Muscle layer of colon (tissue), 2 donors: ENCODE data around the gene SNX32.

Experiments used
- H3K27ac ChIP-seq: one replicate; pipeline ENCODE4 v1.7.0; 2013; ENCODE audit warnings: low read depth, mild to moderate bottlenecking, low read length, moderate library complexity
- H3K27me3 ChIP-seq, 2 donors: one replicate each; pipeline ENCODE4 v1.7.0; 2013; ENCODE audit warnings: low read length in 2 of 2, mild to moderate bottlenecking in 2 of 2; ENCODE audit not compliant: insufficient read depth in 2 of 2, control insufficient read depth in 1 of 2
- H3K36me3 ChIP-seq: one replicate; pipeline ENCODE4 v1.7.0; 2013; ENCODE audit warnings: mild to moderate bottlenecking, low read length; ENCODE audit not compliant: insufficient read depth
- H3K4me1 ChIP-seq: one replicate; pipeline ENCODE4 v1.7.0; 2013; ENCODE audit warnings: mild to moderate bottlenecking, low read length; ENCODE audit not compliant: insufficient read depth
- H3K4me3 ChIP-seq, 2 donors: one replicate each; pipeline ENCODE4 v1.7.0; 2013; ENCODE audit warnings: low read length in 2 of 2, low read depth in 1 of 2, mild to moderate bottlenecking in 1 of 2, moderate library complexity in 1 of 2
- H3K9ac ChIP-seq: one replicate; pipeline ENCODE4 v1.7.0; 2013; ENCODE audit warnings: low read length
- H3K9me3 ChIP-seq: one replicate; pipeline ENCODE4 v1.7.0; 2013; ENCODE audit warnings: mild to moderate bottlenecking, low read length
- donor health status: abdominal sarcoma.
- donor health status: Adenocarcinoma of cecum.

Gene SNX32

GRCh38 chr11:65860278-65861164 is 26.8 kb downstream of the SNX32 start, which contains the start of gene MUS81:
MUS81 (plus strand) TSS chr11:65860433; CDS start chr11:65860754, 321 bp downstream.
- Histone ChIP-seq H3K27ac (peak within 1 kb of the TSS; percentile 99), H3K4me3 (peak within 1 kb of the TSS; percentile 68 to 71), H3K27me3 (no peaks in the 10 kb centered on the region), H3K4me1 (peaks cover 42% of the 10 kb centered on the region), H3K9me3 (no peaks in the 10 kb centered on the region), H3K36me3 (peaks cover 47% of the 10 kb centered on the region), H3K9ac (peak within 1 kb of the TSS; percentile 93)

DNA sequence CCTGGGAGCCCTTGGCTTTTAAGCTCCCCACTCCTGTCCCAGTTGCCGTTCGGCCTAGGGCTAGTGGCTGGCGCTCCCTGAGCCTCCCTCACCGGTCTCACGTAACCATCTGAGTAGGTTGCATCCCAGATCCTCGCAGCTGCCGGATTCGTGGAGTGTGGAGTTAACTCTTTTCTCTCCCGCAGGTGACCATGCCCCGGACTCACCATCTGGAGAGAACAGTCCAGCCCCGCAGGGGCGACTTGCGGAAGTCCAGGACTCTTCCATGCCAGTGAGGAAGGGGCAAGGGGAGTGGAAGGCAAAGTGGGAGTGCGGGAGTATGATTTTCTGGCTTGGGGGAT is 27.4 kb downstream of the SNX32 start:
- Histone ChIP-seq H3K27ac (peak overlapping the region; percentile 99), H3K9me3 (no peaks in the 10 kb centered on the region), H3K27me3 (no peaks in the 10 kb centered on the region), H3K9ac (peak overlapping the region; percentile 93), H3K4me3 (peak overlapping the region; percentile 68 to 71), H3K4me1 (peaks cover 36% of the 10 kb centered on the region), H3K36me3 (peaks cover 47% of the 10 kb centered on the region)

GRCh38 chr11:65861533-65862183 is 27.9 kb downstream of the SNX32 start:
- Histone ChIP-seq H3K4me3 (peak overlapping the region; percentile 68 to 71), H3K9ac (peak overlapping the region; percentile 93), H3K27me3 (no peaks in the 10 kb centered on the region), H3K36me3 (peaks cover 49% of the 10 kb centered on the region), H3K27ac (peak overlapping the region; percentile 99), H3K9me3 (no peaks in the 10 kb centered on the region), H3K4me1 (peaks cover 31% of the 10 kb centered on the region)

DNA sequence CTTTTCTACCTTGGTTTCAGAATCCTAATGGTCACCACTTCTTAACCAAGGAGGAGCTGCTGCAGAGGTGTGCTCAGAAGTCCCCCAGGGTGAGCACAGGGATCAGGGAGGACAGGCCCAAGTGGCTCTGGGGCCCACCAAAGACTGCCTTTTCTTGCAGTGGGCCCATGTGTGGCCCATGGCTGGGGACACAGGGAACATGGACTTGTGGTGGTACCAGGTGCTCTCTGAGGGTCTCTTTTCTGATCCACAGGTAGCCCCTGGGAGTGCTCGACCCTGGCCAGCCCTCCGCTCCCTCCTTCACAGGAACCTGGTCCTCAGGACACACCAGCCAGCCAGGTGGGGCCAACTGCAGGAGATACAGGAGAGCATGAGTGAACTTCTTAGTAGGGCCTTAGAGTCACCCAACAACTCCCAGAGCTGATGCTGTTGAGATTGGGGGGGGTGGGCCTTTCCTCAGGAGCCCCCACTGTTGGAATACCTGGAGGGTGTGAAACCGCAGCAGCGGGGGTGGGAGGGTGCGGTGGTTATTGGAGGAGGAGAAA is 28.5 kb downstream of the SNX32 start:
- peaks cover 31% of the 10 kb centered on the region for H3K4me1 ChIP-seq
- no peaks in the 10 kb centered on the region for H3K27me3 ChIP-seq
- peaks cover 55% of the 10 kb centered on the region for H3K36me3 ChIP-seq
- H3K9ac ChIP-seq = no peak overlapping the region
- H3K27ac ChIP-seq = peak overlapping the region; percentile 99
- H3K4me3 ChIP-seq = peak overlapping the region in 1 of 2 donors; percentile 68
- H3K9me3 ChIP-seq = no peaks in the 10 kb centered on the region

- no peak overlapping the region for H3K4me3 ChIP-seq
- peaks cover 41% of the 10 kb centered on the region for H3K4me1 ChIP-seq
- no peak overlapping the region for H3K27ac ChIP-seq
- H3K9me3 ChIP-seq = no peaks in the 10 kb centered on the region
- H3K36me3 ChIP-seq = peaks cover 62% of the 10 kb centered on the region
- no peak overlapping the region for H3K9ac ChIP-seq
- no peaks in the 10 kb centered on the region for H3K27me3 ChIP-seq
These were observed 29.5 kb downstream of the SNX32 start for GRCh38 chr11:65862941-65863888.

GRCh38 chr11:65863889-65864705 is 30.3 kb downstream of the SNX32 start:
- Histone ChIP-seq H3K27ac (no peak overlapping the region), H3K4me1 (peaks cover 41% of the 10 kb centered on the region), H3K36me3 (peaks cover 71% of the 10 kb centered on the region)

GRCh38 chr11:65864706-65865471 is 31.1 kb downstream of the SNX32 start:
- no peak overlapping the region for H3K9ac ChIP-seq
- no peaks in the 10 kb centered on the region for H3K27me3 ChIP-seq
- peaks cover 79% of the 10 kb centered on the region for H3K36me3 ChIP-seq
- H3K9me3 ChIP-seq = no peaks in the 10 kb centered on the region
- H3K4me3 ChIP-seq = no peak overlapping the region
- H3K27ac ChIP-seq = no peak overlapping the region
- H3K4me1 ChIP-seq = peaks cover 41% of the 10 kb centered on the region

More at GRCh38 chr11:65863889-65864705, 30.3 kb downstream of the SNX32 start:
- Histone ChIP-seq H3K27me3 (no peaks in the 10 kb centered on the region), H3K4me3 (no peak overlapping the region), H3K9me3 (no peaks in the 10 kb centered on the region), H3K9ac (no peak overlapping the region)

DNA sequence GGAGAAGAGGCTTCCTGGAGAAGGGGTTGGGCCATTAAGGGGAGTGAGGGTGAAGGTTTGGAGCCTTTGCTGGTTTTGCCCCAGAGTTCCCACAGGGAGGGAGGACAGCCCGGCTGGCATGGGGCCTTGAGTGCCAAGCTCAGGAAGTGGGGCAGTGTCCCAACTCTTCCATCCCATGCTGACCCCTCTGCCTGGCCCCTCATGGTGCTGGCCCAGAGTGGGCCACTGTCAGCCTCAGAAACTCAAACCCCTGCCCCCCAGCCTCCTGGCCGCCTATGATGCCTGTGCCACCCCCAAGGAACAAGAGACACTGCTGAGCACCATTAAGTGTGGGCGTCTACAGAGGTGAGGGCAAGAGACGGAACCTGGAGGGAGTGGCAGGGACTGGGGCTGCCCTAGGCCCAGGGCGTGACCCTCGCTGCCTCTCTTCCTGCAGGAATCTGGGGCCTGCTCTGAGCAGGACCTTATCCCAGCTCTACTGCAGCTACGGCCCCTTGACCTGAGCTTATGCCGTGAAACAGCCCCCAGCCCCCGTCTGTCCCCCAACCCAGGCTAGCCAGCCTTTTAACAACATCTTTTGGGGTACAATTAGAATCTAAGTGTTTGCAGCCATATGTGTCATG is 31.9 kb downstream of the SNX32 start:
- Histone ChIP-seq H3K9ac (no peak overlapping the region), H3K27me3 (no peaks in the 10 kb centered on the region), H3K4me1 (peaks cover 47% of the 10 kb centered on the region), H3K9me3 (no peaks in the 10 kb centered on the region), H3K4me3 (no peak overlapping the region), H3K36me3 (peaks cover 84% of the 10 kb centered on the region), H3K27ac (no peak overlapping the region)

DNA sequence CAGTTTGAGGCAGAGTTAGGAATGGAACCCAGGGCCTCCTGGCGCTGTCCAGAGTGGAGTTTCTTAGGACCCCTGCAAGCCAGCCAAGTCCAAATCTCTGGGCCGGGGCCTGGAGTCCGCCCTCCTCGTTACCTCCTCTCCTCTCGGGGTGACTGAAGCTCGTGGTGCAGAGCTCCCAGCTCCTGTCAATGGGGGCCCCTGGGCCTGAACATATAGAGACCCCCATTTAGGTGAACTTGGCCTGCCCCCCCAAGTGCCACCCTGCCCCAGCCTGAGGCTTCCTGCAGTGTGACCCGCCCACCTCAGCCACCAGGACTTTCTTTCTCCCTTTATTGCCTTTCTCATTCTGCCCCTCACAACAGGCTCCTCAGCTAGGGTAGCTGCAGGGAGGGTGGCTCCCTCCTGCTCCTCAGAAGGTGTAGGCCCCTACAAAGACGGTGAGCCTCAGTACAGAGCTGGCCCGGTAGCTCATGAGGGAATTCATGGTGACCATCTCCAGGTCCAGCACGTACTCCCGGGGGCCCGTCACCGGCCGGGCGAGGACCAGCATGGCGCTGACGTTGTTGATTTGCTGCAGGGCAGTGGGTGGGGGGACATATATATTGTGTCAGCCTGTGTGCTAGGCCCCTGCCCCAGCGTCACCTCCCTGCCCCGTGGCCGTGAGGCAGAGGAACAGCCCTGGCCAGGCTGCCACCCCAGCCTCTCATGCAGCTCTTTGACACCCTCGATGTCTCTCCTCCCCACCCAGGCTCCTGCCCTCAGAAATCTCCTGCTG is 32.9 kb downstream of the SNX32 start:
- H3K36me3 ChIP-seq = peaks cover 89% of the 10 kb centered on the region
- no peak overlapping the region for H3K4me3 ChIP-seq
- H3K27me3 ChIP-seq = no peaks in the 10 kb centered on the region
- H3K27ac ChIP-seq = no peak overlapping the region
- H3K9ac ChIP-seq = no peak overlapping the region
- peaks cover 49% of the 10 kb centered on the region for H3K4me1 ChIP-seq
- H3K9me3 ChIP-seq = no peaks in the 10 kb centered on the region
